ENCODE data around the gene STARD13.

DNA sequence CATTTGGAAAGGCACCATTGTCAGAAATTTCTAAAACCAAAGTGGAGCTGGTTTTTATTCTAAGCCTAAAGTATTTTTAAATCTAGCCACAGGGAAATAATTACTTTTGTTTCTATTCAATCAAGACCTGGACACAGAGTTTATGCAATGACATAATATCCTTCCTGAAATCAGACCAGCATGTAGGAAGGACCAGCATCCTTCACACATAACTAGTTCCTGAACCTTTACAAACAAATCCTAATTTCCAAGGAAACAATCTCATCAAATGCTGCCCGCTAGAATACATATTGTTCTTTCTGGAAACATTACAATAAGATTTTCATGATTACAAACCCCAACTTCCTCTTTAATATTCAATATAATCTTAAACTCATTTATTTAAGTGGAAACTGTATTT lies 1.5 kb downstream of the STARD13 start:
- TF ChIP-seq EP300 (IDR thresholded peaks at IDR 0.05), result peak in 2 of 4 donors; percentile 74 to 94
- TF ChIP-seq, protein P1, sequence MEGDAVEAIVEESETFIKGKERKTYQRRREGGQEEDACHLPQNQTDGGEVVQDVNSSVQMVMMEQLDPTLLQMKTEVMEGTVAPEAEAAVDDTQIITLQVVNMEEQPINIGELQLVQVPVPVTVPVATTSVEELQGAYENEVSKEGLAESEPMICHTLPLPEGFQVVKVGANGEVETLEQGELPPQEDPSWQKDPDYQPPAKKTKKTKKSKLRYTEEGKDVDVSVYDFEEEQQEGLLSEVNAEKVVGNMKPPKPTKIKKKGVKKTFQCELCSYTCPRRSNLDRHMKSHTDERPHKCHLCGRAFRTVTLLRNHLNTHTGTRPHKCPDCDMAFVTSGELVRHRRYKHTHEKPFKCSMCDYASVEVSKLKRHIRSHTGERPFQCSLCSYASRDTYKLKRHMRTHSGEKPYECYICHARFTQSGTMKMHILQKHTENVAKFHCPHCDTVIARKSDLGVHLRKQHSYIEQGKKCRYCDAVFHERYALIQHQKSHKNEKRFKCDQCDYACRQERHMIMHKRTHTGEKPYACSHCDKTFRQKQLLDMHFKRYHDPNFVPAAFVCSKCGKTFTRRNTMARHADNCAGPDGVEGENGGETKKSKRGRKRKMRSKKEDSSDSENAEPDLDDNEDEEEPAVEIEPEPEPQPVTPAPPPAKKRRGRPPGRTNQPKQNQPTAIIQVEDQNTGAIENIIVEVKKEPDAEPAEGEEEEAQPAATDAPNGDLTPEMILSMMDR (IDR thresholded peaks at IDR 0.05), result no peak
- peak in 1 of 4 donors; percentile 12 for TF ChIP-seq POLR2A (IDR thresholded peaks at IDR 0.05)
- TF ChIP-seq POLR2AphosphoS5 (IDR thresholded peaks at IDR 0.05), result peak in 1 of 2 donors; percentile 44
